ENCODE results near the gene GMPPB. TPM values are rescaled to one million over a fixed set of nuclear protein-coding genes. Genes with fewer than 3 reads are reported as not detected.
A peak's percentile ranks its signal among the peaks of the same experiment; 100 is the strongest.

The GMPPB gene
- total and polyA plus RNA-seq, 2 of the 8 experiments (the other 6 are each of a cell fraction or from before 2014, with no cell fraction given), result 20.9 to 23.9 TPM

DNA sequence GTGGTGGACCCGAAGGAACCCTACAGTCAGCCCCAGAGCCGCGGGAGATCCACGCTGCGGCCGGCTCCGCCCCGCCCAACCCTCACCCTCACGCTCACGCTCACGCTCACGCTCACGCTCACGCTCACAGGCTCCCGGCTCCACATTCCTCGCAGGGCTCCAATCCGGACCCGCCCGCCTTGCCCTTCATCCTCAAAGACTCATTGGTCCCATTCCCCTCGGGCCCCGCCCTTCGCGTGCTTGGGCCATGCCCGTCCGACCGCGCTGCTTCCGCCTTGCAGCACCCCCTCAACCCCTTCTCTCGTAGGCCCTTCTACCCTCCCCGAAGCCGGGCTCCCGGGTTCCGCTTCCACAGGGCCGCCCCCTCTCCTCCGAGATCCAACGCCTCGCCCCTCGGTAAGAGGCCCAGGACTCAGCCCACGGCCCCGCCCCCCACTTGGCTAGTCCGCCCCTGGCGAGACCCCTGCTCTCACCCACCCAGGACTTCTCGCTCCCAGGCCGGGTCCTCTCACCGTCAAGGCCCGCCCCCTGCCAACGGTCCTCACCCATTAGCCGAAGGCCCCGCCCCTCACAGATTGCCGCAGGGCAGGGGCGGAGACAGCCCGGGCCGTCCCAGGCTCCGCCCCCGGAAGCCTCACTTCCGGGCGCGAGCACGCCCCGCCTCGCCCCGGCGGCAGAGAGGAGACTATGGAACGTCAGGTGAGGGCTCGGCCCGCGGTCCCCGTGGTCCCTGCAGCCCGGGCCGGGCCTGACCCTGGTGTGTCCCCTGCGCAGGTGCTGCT is 49.8 kb downstream of the GMPPB start, which contains the start of gene APEH:
TSS of gene APEH (plus strand) at position 637 of the 782 bp plus-strand sequence. CDS start at position 688, 51 bp downstream.
- H3K56ac ChIP-seq (replicated peaks; ENCODE audit: insufficient read length, low read depth, low read length), result peak within 1 kb of the TSS; percentile 65
- no peak for TF ChIP-seq JUN (IDR thresholded peaks at IDR 0.05; ENCODE audit: low read depth, low read length)
- TF ChIP-seq CBX8 (IDR thresholded peaks at IDR 0.05; ENCODE audit: borderline replicate concordance, low read depth, low read length), result no peak
- no peak for TF ChIP-seq CBX5 (IDR thresholded peaks at IDR 0.05; ENCODE audit: low read depth, low read length)
- no peak for TF ChIP-seq POU5F1 (IDR thresholded peaks at IDR 0.05; ENCODE audit: low read depth, low read length)
- TF ChIP-seq CEBPB (IDR thresholded peaks at IDR 0.05; ENCODE audit: low read depth, low read length), result no peak
- TF ChIP-seq MAFK (IDR thresholded peaks at IDR 0.05; ENCODE audit: low read depth, low read length), result no peak
- peak; percentile 93 for TF ChIP-seq GABPA (IDR thresholded peaks at IDR 0.05; ENCODE audit: borderline replicate concordance, insufficient read depth, low read length)
- peak in 1 of 2 experiments; percentile 66; a peak in 2 of 3 replicates for TF ChIP-seq POLR2A (IDR thresholded peaks at IDR 0.05; ENCODE audit: control extremely low read depth in 1 of 2, low read depth in 2 of 2, low read length in 2 of 2)
- no peak for TF ChIP-seq SIRT6 (IDR thresholded peaks at IDR 0.05; ENCODE audit: low read length)
- 0 out of 2 replicates have a peak, but pooled peaks have one; percentile 8 for TF ChIP-seq SRF (IDR thresholded peaks at IDR 0.05; ENCODE audit: low read depth, low read length)
- TF ChIP-seq ZNF274 (IDR thresholded peaks at IDR 0.05; ENCODE audit: borderline replicate concordance, extremely low read depth, low read length), result no peak
- TF ChIP-seq RBBP5 (IDR thresholded peaks at IDR 0.05; ENCODE audit: borderline replicate concordance, low read depth, low read length), result 0 out of 2 replicates have a peak, but pooled peaks have one; percentile 6

More for the DNA sequence above, 49.8 kb downstream of the GMPPB start, which contains the start of gene APEH:
- H3K79me2 ChIP-seq (ENCODE audit: control insufficient read depth in 1 of 2, insufficient read depth in 2 of 2, low read length in 2 of 2), result peaks cover 0 to 17% of the 10 kb centered on the region in 2 experiments; a peak in 1 of 4 replicates
- H2AFZ ChIP-seq (ENCODE audit: low read length), result no peak within 1 kb of the TSS
- H3K4me2 ChIP-seq (ENCODE audit: insufficient read depth in 1 of 2, low read depth in 2 of 2, low read length in 2 of 2), result peak within 1 kb of the TSS; percentile 78 to 98
- H3K4me1 ChIP-seq (replicated peaks in 1 of 4; ENCODE audit: control insufficient read depth in 3 of 4, insufficient read depth in 4 of 4, low read length in 3 of 4), result peaks cover 0 to 8% (median 5%) of the 10 kb centered on the region in 4 experiments; a peak in 4 of 7 replicates
- H3K23me2 ChIP-seq (ENCODE audit: low read depth, low read length), result peaks cover 13% of the 10 kb centered on the region; the same call in 1 of the 2 replicates
- peak within 1 kb of the TSS; percentile 90 for H4K91ac ChIP-seq (replicated peaks; ENCODE audit: insufficient read length, low read length)
- ChIA-PET POLR2A (ENCODE audit: partially characterized antibody) (interaction anchor here (0.9 to 3.0 kb wide), 10 partner anchors 9 to 215 kb away, joined by 3 to 21 read pairs (median 4); no protein-coding TSS in a partner anchor), CTCF (ENCODE audit: partially characterized antibody) (interaction anchor here (1.0 to 5.4 kb wide), 5 partner anchors 11 to 135 kb away, joined by 3 to 159 read pairs (median 21); no protein-coding TSS in a partner anchor)
- peak within 1 kb of the TSS; percentile 4 for H2BK120ac ChIP-seq (replicated peaks; ENCODE audit: low read depth, low read length)
- H3K14ac ChIP-seq (ENCODE audit: insufficient read length), result no peak within 1 kb of the TSS
- H4K5ac ChIP-seq (ENCODE audit: insufficient read length, low read depth, low read length), result peak within 1 kb of the TSS; percentile 22
- H2BK20ac ChIP-seq (ENCODE audit: low read length), result no peak within 1 kb of the TSS
- DNase-seq (ENCODE audit: low read depth in 1 of 2, low spot score in 2 of 2), result peak; percentile 88 to 99
- H3K9me3 ChIP-seq (ENCODE audit: insufficient read depth in 2 of 2, low read depth in 1 of 2, low read length in 1 of 2), result no peaks in the 10 kb centered on the region
- H3K9ac ChIP-seq (replicated peaks in 1 of 4; ENCODE audit: extremely low read depth in 1 of 4, low read depth in 3 of 4, low read length in 3 of 4), result peak within 1 kb of the TSS; percentile 45 to 86 (median 70)
- H3K4ac ChIP-seq (replicated peaks; ENCODE audit: insufficient read length, low read depth, low read length), result peak within 1 kb of the TSS; percentile 71
- peaks cover 0 to 15% of the 10 kb centered on the region in 2 experiments for H4K20me1 ChIP-seq (replicated peaks in 1 of 2; ENCODE audit: control insufficient read depth in 1 of 2, insufficient read depth in 2 of 2, low read length in 2 of 2)
- peak within 1 kb of the TSS; percentile 84 for H3K18ac ChIP-seq (ENCODE audit: extremely low read depth, low read length)
- peak within 1 kb of the TSS; percentile 72; the same call in 1 of the 2 replicates for H2BK12ac ChIP-seq (ENCODE audit: low read depth, low read length)
- H3K27me3 ChIP-seq (replicated peaks in 1 of 4; ENCODE audit: control insufficient read depth in 3 of 4, extremely low read depth in 1 of 4, insufficient read depth in 3 of 4, low read length in 3 of 4), result no peaks in the 10 kb centered on the region; a peak in 1 of 7 replicates
- H3K27ac ChIP-seq (ENCODE audit: low read depth, low read length), result peak within 1 kb of the TSS; percentile 90
- H3K23ac ChIP-seq (ENCODE audit: insufficient read length), result no peak within 1 kb of the TSS
- WGBS, 2 experiments (ENCODE audit: extremely low coverage in 1 of 2, insufficient coverage in 1 of 2, insufficient read length in 1 of 2, insufficient replicate concordance in 2 of 2, low coverage in 1 of 2, low lambda C conversion rate in 2 of 2, missing lambda C conversion rate in 1 of 2), result 1% methylated on average over 50 of the region's 71 CpGs; no CpG with 5 or more reads in 1 of the 2 experiments
- peak within 1 kb of the TSS; percentile 92 for H2BK5ac ChIP-seq (ENCODE audit: low read depth, low read length)
- FAIRE-seq, result no peak
- H2BK15ac ChIP-seq (ENCODE audit: low read length), result peak within 1 kb of the TSS; percentile 93; the same call in 1 of the 2 replicates
- peaks cover 17 to 33% (median 27%) of the 10 kb centered on the region in 4 experiments; a peak in 7 of 8 replicates for H3K36me3 ChIP-seq (ENCODE audit: control insufficient read depth in 2 of 4, insufficient read depth in 4 of 4, low read length in 3 of 4)
- peaks cover 8% of the 10 kb centered on the region; the same call in 1 of the 2 replicates for H3K79me1 ChIP-seq (ENCODE audit: low read depth, low read length)
- peak within 1 kb of the TSS; percentile 84 to 91 (median 86) for H3K4me3 ChIP-seq (ENCODE audit: extremely low read depth in 1 of 4, insufficient read depth in 2 of 4, low read depth in 3 of 4, low read length in 4 of 4)
- H2AK5ac ChIP-seq (ENCODE audit: low read depth, low read length), result peak within 1 kb of the TSS; percentile 58; the same call in 1 of the 2 replicates
- H4K8ac ChIP-seq (ENCODE audit: extremely low read depth, insufficient read depth, low read length), result peak within 1 kb of the TSS; percentile 84

All from H1 (cell line).